IMR-90 (cell line): ENCODE data around the gene CYSRT1. TPM values are rescaled to one million over a fixed set of nuclear protein-coding genes. Genes with fewer than 3 reads are reported as not detected.
A peak's percentile ranks its signal among the peaks of the same experiment; 100 is the strongest.

ENCODE experiments used
- ATAC-seq: fragments of 200-7000 bp; cut with Tn5 transposase; 2 replicates; pipeline ENCODE4 v1.9.1; 2020; ENCODE audit warnings: low read depth, mild to moderate bottlenecking, moderate library complexity
- BruUV-seq: library from RNA; stranded (reverse); fragments of 400-500 nt; replicated peaks from 2 replicates; lab custom pipeline; 2021; lab: Mats Ljungman, UMichigan
- CTCF ChIA-PET: fragments of 300-600 bp; formaldehyde crosslinking; extraction: SDS; loops from one replicate; lab custom pipeline; 2021; ENCODE audit warnings: antibody characterized with exemption; lab: Yijun Ruan, JAX
- POLR2A ChIA-PET: fragments of 300-600 bp; sonication (Branson Sonifier 250); formaldehyde crosslinking; loops from one replicate; lab custom pipeline; 2022; ENCODE audit warnings: antibody characterized with exemption; ENCODE audit not compliant: unreplicated experiment; lab: Charles Lee
- DNase-seq: peaks from one replicate; pipeline ENCODE4 v3.0.0; 2013
- H2AFZ ChIP-seq: replicated peaks from 2 replicates; pipeline ENCODE3; 2013; ENCODE audit warnings: low read length, mild to moderate bottlenecking; ENCODE audit not compliant: poor library complexity
- H2AK5ac ChIP-seq: 2 replicates; pipeline ENCODE4 v1.6.1; 2013; ENCODE audit warnings: low read depth, low read length, inconsistent platforms
- H2AK9ac ChIP-seq: replicated peaks from 2 replicates; pipeline ENCODE3; 2013; ENCODE audit warnings: mild to moderate bottlenecking, low read depth, low read length, moderate library complexity; ENCODE audit not compliant: poor library complexity
- H2BK120ac ChIP-seq: 2 replicates; pipeline ENCODE4 v1.6.1; 2013; ENCODE audit warnings: low read depth, low read length, inconsistent platforms
- H2BK15ac ChIP-seq: 3 replicates; pipeline ENCODE4 v1.6.1; 2013; ENCODE audit warnings: low read depth, low read length, inconsistent platforms
- H2BK20ac ChIP-seq: 2 replicates; pipeline ENCODE4 v1.6.1; 2013; ENCODE audit warnings: low read depth, mild to moderate bottlenecking, inconsistent platforms, low read length, moderate library complexity
- H2BK5ac ChIP-seq: 2 replicates; pipeline ENCODE4 v1.6.1; 2013; ENCODE audit warnings: mild to moderate bottlenecking, low read depth, low read length, inconsistent platforms; ENCODE audit not compliant: poor library complexity, severe bottlenecking
- H3K14ac ChIP-seq: replicated peaks from 2 replicates; pipeline ENCODE4 v1.6.1; 2013; ENCODE audit warnings: low read depth, low read length, inconsistent platforms
- H3K18ac ChIP-seq: 2 replicates; pipeline ENCODE4 v1.6.1; 2013; ENCODE audit warnings: low read depth, low read length, control low read depth
- H3K23ac ChIP-seq: 2 replicates; pipeline ENCODE4 v1.6.1; 2013; ENCODE audit warnings: low read depth, low read length, inconsistent platforms
- H3K27ac ChIP-seq: 2 replicates; pipeline ENCODE4 v1.5.1; 2013; ENCODE audit warnings: mild to moderate bottlenecking, control low read depth, low read length; ENCODE audit not compliant: insufficient read depth
- H3K27me3 ChIP-seq: 2 replicates; pipeline ENCODE4 v1.6.1; 2013; ENCODE audit warnings: low read length; ENCODE audit not compliant: control insufficient read depth, insufficient read depth
- H3K36me3 ChIP-seq: 2 replicates; pipeline ENCODE4 v1.6.1; 2013; ENCODE audit warnings: low read length, mixed read lengths; ENCODE audit not compliant: control insufficient read depth, insufficient read depth
- H3K4ac ChIP-seq: 2 replicates; pipeline ENCODE4 v1.6.1; 2013; ENCODE audit warnings: low read depth, low read length, inconsistent platforms
- H3K4me1 ChIP-seq: 2 replicates; pipeline ENCODE4 v1.6.1; 2013; ENCODE audit warnings: low read length, mixed read lengths; ENCODE audit not compliant: control insufficient read depth, insufficient read depth
- H3K4me2 ChIP-seq: 2 replicates; pipeline ENCODE4 v1.6.1; 2013; ENCODE audit warnings: low read depth, mild to moderate bottlenecking, control low read depth, low read length, moderate library complexity
- H3K4me3 ChIP-seq: 2 replicates; pipeline ENCODE4 v1.5.1; 2013; ENCODE audit warnings: low read depth, mild to moderate bottlenecking, control low read depth, low read length, moderate library complexity; ENCODE audit not compliant: insufficient read depth
- H3K56ac ChIP-seq: 2 replicates; pipeline ENCODE4 v1.6.1; 2013; ENCODE audit warnings: low read length, inconsistent platforms; ENCODE audit not compliant: insufficient read depth; ENCODE audit errors: extremely low read depth
- H3K79me1 ChIP-seq, 2 experiments: 2 replicates each; pipeline ENCODE4 v1.6.1; 2013; ENCODE audit warnings: low read length in 2 of 2, inconsistent platforms in 1 of 2, low read depth in 1 of 2
- H3K9ac ChIP-seq: 2 replicates; pipeline ENCODE4 v1.6.1; 2013; ENCODE audit warnings: low read depth, low read length, control low read depth
- H3K9me1 ChIP-seq: 2 replicates; pipeline ENCODE4 v1.6.1; 2013; ENCODE audit warnings: low read length, inconsistent platforms; ENCODE audit not compliant: insufficient read depth
- H3K9me3 ChIP-seq: 2 replicates; pipeline ENCODE4 v1.6.1; 2013; ENCODE audit warnings: low read length; ENCODE audit not compliant: control insufficient read depth, insufficient read depth
- H4K20me1 ChIP-seq: 2 replicates; pipeline ENCODE4 v1.6.1; 2013; ENCODE audit warnings: low read length, inconsistent platforms; ENCODE audit not compliant: insufficient read depth
- H4K5ac ChIP-seq: 2 replicates; pipeline ENCODE4 v1.6.1; 2013; ENCODE audit warnings: mild to moderate bottlenecking, low read depth, low read length, control low read depth
- H4K8ac ChIP-seq, 2 experiments: 2 replicates each; pipeline ENCODE4 v1.6.1; 2013; ENCODE audit warnings: low read depth in 2 of 2, low read length in 2 of 2, control low read depth in 1 of 2, inconsistent platforms in 1 of 2
- H4K91ac ChIP-seq: 2 replicates; pipeline ENCODE4 v1.6.1; 2013; ENCODE audit warnings: low read depth, low read length, inconsistent platforms; ENCODE audit not compliant: insufficient read depth
- BHLHE40 ChIP-seq: fragments of 150-350 bp; IDR thresholded peaks from 2 replicates; pipeline ENCODE4 v1.6.1; 2016; ENCODE audit warnings: mild to moderate bottlenecking, low read depth, low read length
- CEBPB ChIP-seq: IDR thresholded peaks from 2 replicates; pipeline ENCODE4 v1.6.1; 2012; ENCODE audit warnings: low read depth, low read length, improper control_type of control experiment
- CHD1 ChIP-seq: IDR thresholded peaks from 2 replicates; pipeline ENCODE4 v1.6.1; 2012; ENCODE audit warnings: low read depth, low read length, improper control_type of control experiment
- CTCF ChIP-seq: conservative IDR thresholded peaks from 2 replicates; pipeline ENCODE4 v1.5.1; 2012; ENCODE audit warnings: mild to moderate bottlenecking, low read depth, low read length, improper control_type of control experiment
- ELK1 ChIP-seq: fragments of 150-350 bp; IDR thresholded peaks from 2 replicates; pipeline ENCODE4 v1.6.1; 2016; ENCODE audit warnings: low read depth, mild to moderate bottlenecking, low read length, moderate library complexity, borderline replicate concordance
- MAFK ChIP-seq: IDR thresholded peaks from 2 replicates; pipeline ENCODE4 v1.6.1; 2012; ENCODE audit warnings: low read depth, low read length, improper control_type of control experiment
- MAZ ChIP-seq: IDR thresholded peaks from 2 replicates; pipeline ENCODE4 v1.6.1; 2012; ENCODE audit warnings: low read depth, mild to moderate bottlenecking, low read length, improper control_type of control experiment, moderate library complexity, borderline replicate concordance
- NFE2L2 ChIP-seq: fragments of 150-350 bp; IDR thresholded peaks from 2 replicates; pipeline ENCODE4 v1.6.1; 2016; ENCODE audit warnings: low read depth, mild to moderate bottlenecking, low read length
- RAD21 ChIP-seq: IDR thresholded peaks from 2 replicates; pipeline ENCODE4 v1.6.1; 2012; ENCODE audit warnings: low read length, improper control_type of control experiment
- RCOR1 ChIP-seq: IDR thresholded peaks from 2 replicates; pipeline ENCODE4 v1.6.1; 2012; ENCODE audit warnings: mild to moderate bottlenecking, low read length, improper control_type of control experiment; ENCODE audit not compliant: insufficient replicate concordance
- SMC3 ChIP-seq: fragments of 150-350 bp; IDR thresholded peaks from 2 replicates; pipeline ENCODE4 v1.6.1; 2016; ENCODE audit warnings: low read depth, mild to moderate bottlenecking, antibody characterized with exemption, low read length, moderate library complexity
- USF2 ChIP-seq: fragments of 150-350 bp; IDR thresholded peaks from 2 replicates; pipeline ENCODE4 v1.6.1; 2017; ENCODE audit warnings: mild to moderate bottlenecking, antibody characterized with exemption, low read length, low read depth
- WGBS, 2 experiments: methylation state at CpG; one replicate each; pipeline versions ENCODE4 v1.1.5 to v1.1.7; 2013; ENCODE audit warnings: missing lambda C conversion rate in 2 of 2; ENCODE audit not compliant: insufficient read length in 1 of 2; ENCODE audit errors: extremely low coverage in 2 of 2; 5-methylcytosine and 5-hydroxymethylcytosine counted together
- dilution Hi-C: fragments of 300-500 bp; cut with HindIII; formaldehyde crosslinking; loops from one replicate; pipeline ENCODE4 v1.14.3; 2018; ENCODE audit warnings: low sequenced_read_pairs; ENCODE audit not compliant: unreplicated experiment
- in situ Hi-C: fragments of 300-500 bp; cut with MboI; formaldehyde crosslinking; loops from 3 replicates; pipeline ENCODE4 v1.14.3; 2019; ENCODE audit warnings: low sequenced_read_pairs, inconsistent platforms, mixed read lengths
- intact Hi-C: fragments of 100-400 bp; cut with micrococcal nuclease; formaldehyde crosslinking; loops from 2 replicates; pipeline ENCODE4 v1.10.0; 2022
- polyA plus RNA-seq, 3 experiments: library from polyadenylated mRNA; depleted of rRNA; stranded (reverse); fragments of >200 nt; gene quantifications; 2 replicates each; pipeline ENCODE4 v1.2.3, GENCODE V29; 2012; ENCODE audit warnings: low replicate concordance in 1 of 3
- total RNA-seq: library from RNA; depleted of rRNA; stranded (reverse); fragments of >200 nt; gene quantifications from 2 replicates; pipeline ENCODE4 v1.2.3, GENCODE V29; 2012

Gene CYSRT1
- total and polyA plus RNA-seq, 2 of the 4 experiments (the other 2 are of a cell fraction), result 0.18 to 0.84 TPM

GRCh38 chr9:137188086-137188489, 36.9 kb upstream of the CYSRT1 start:
- H4K20me1 ChIP-seq, result peaks cover 22% of the 10 kb centered on the region
- ChIA-PET POLR2A (interaction anchor here (0.6 to 0.8 kb wide), 2 partner anchors 55 to 101 kb away, joined by 3 to 6 read pairs; partner anchors contain the start of gene MAN1B1), CTCF (no interaction called here)
- ATAC-seq (peak; percentile 3), DNase-seq (no peak)
- peaks cover 5 to 57% of the 10 kb centered on the region in 2 experiments for H3K79me1 ChIP-seq
- no peaks in the 10 kb centered on the region for H3K9me1 ChIP-seq
- H3K9ac ChIP-seq, result peak overlapping the region; percentile 84
- 0 out of 2 replicates have a peak overlapping the region, but pooled peaks have one; percentile 35 for H3K23ac ChIP-seq
- peak overlapping the region; percentile 99 for H2AFZ ChIP-seq
- H2BK5ac ChIP-seq, result peak overlapping the region; percentile 68
- H3K4me2 ChIP-seq, result peak overlapping the region; percentile 88
- peak overlapping the region; percentile 69 to 97 for H4K8ac ChIP-seq
- peak overlapping the region; percentile 42; the same call in 1 of the 2 replicates for H3K14ac ChIP-seq
- peak overlapping the region; percentile 91 for H3K4me3 ChIP-seq
- dilution Hi-C loops, result no loop called here
- H2BK15ac ChIP-seq, result no peak overlapping the region
- peaks cover 16% of the 10 kb centered on the region for H3K4me1 ChIP-seq
- H2BK20ac ChIP-seq, result no peak overlapping the region
- H3K9me3 ChIP-seq, result no peaks in the 10 kb centered on the region
- no peak overlapping the region for H3K18ac ChIP-seq
- intact Hi-C loops, result no loop called here
- 0 out of 2 replicates have a peak overlapping the region, but pooled peaks have one; percentile 38 for H3K56ac ChIP-seq
- WGBS, 2 experiments, result 2% methylated on average over 17 of the region's 31 CpGs; no CpG with 5 or more reads in 1 of the 2 experiments
- no peaks in the 10 kb centered on the region for H3K27me3 ChIP-seq
- H3K36me3 ChIP-seq, result peaks cover 57% of the 10 kb centered on the region
- no TSS peak for BruUV-seq
- H2AK5ac ChIP-seq, result peak overlapping the region; percentile 84
- peak overlapping the region; percentile 59; the same call in 1 of the 2 replicates for H4K91ac ChIP-seq
- H4K5ac ChIP-seq, result peak overlapping the region; percentile 81
- H3K4ac ChIP-seq, result peak overlapping the region; percentile 42
- no peak overlapping the region for H2BK120ac ChIP-seq
- H2AK9ac ChIP-seq, result peak overlapping the region; percentile 96
- TF ChIP-seq SMC3 (no peak), CEBPB (no peak), BHLHE40 (no peak), MAFK (no peak), ELK1 (no peak), NFE2L2 (no peak), CHD1 (no peak), CTCF (no peak), USF2 (no peak), MAZ (no peak), RAD21 (no peak), RCOR1 (no peak)
- H3K27ac ChIP-seq, result peak overlapping the region; percentile 66
- in situ Hi-C loops, result no loop called here
